Astrocyte (in vitro differentiated cells and primary cell): ENCODE measurements around the gene TRPC4. TPM values are rescaled to one million over a fixed set of nuclear protein-coding genes. Genes with fewer than 3 reads are reported as not detected.

ENCODE experiments used
- DNase-seq: peaks from one replicate; pipeline ENCODE4 v3.0.0-alpha.2; 2010; ENCODE audit warnings: low read depth
- FAIRE-seq: peaks from 2 replicates; lab custom pipeline; 2011; peaks lifted over from hg19 to GRCh38; lab: Jason Lieb, UNC
- H2AFZ ChIP-seq: 2 replicates; pipeline ENCODE4 v1.6.0; 2012; ENCODE audit warnings: low read depth, low read length, inconsistent platforms
- H3K27ac ChIP-seq: 2 replicates; pipeline ENCODE4 v1.5.1; 2011; ENCODE audit warnings: low read depth, low read length, inconsistent platforms
- H3K27me3 ChIP-seq: 2 replicates; pipeline ENCODE4 v1.6.0; 2011; ENCODE audit warnings: low read length, inconsistent platforms; ENCODE audit not compliant: insufficient read depth
- H3K36me3 ChIP-seq: 2 replicates; pipeline ENCODE4 v1.5.1; 2011; ENCODE audit warnings: low read length, inconsistent platforms; ENCODE audit not compliant: insufficient read depth
- H3K4me1 ChIP-seq: 2 replicates; pipeline ENCODE4 v1.5.1; 2011; ENCODE audit warnings: low read length, inconsistent platforms; ENCODE audit not compliant: insufficient read depth
- H3K4me2 ChIP-seq: 2 replicates; pipeline ENCODE4 v1.6.0; 2012; ENCODE audit warnings: low read length, inconsistent platforms
- H3K4me3 ChIP-seq: 2 replicates; pipeline ENCODE4 v1.5.1; 2011; ENCODE audit warnings: low read depth, mild to moderate bottlenecking, low read length, inconsistent platforms; ENCODE audit not compliant: insufficient read depth
- H3K79me2 ChIP-seq: 2 replicates; pipeline ENCODE4 v1.6.0; 2012; ENCODE audit warnings: mild to moderate bottlenecking, low read length, inconsistent platforms; ENCODE audit not compliant: insufficient read depth
- H3K9ac ChIP-seq: 2 replicates; pipeline ENCODE4 v1.6.0; 2012; ENCODE audit warnings: mild to moderate bottlenecking, low read length, inconsistent platforms
- H3K9me3 ChIP-seq: 2 replicates; pipeline ENCODE4 v1.5.1; 2012; ENCODE audit warnings: low read depth, mild to moderate bottlenecking, low read length, inconsistent platforms; ENCODE audit not compliant: insufficient read depth
- H4K20me1 ChIP-seq: 2 replicates; pipeline ENCODE4 v1.6.0; 2012; ENCODE audit warnings: low read length, inconsistent platforms; ENCODE audit not compliant: insufficient read depth
- H3K27ac Mint-ChIP-seq: one replicate; pipeline ENCODE4 v1.8.0; 2021; ENCODE audit warnings: mild to moderate bottlenecking, mixed read lengths; ENCODE audit not compliant: unreplicated experiment
- H3K27me3 Mint-ChIP-seq: one replicate; pipeline ENCODE4 v1.8.0; 2021; ENCODE audit warnings: low read depth, mixed read lengths; ENCODE audit not compliant: unreplicated experiment
- H3K36me3 Mint-ChIP-seq: one replicate; pipeline ENCODE4 v1.8.0; 2021; ENCODE audit warnings: low read depth, mixed read lengths; ENCODE audit not compliant: unreplicated experiment
- H3K4me1 Mint-ChIP-seq: one replicate; pipeline ENCODE4 v1.8.0; 2021; ENCODE audit warnings: low read depth, mixed read lengths; ENCODE audit not compliant: unreplicated experiment
- H3K4me3 Mint-ChIP-seq: one replicate; pipeline ENCODE4 v1.8.0; 2021; ENCODE audit warnings: mild to moderate bottlenecking, moderate library complexity, mixed read lengths; ENCODE audit not compliant: unreplicated experiment
- H3K9me3 Mint-ChIP-seq: one replicate; pipeline ENCODE4 v1.8.0; 2021; ENCODE audit warnings: mild to moderate bottlenecking, mixed read lengths; ENCODE audit not compliant: unreplicated experiment
- CTCF ChIP-seq: IDR thresholded peaks from 2 replicates; pipeline ENCODE4 v1.5.1; 2011; ENCODE audit warnings: low read depth, mild to moderate bottlenecking, inconsistent platforms, low read length, moderate library complexity; ENCODE audit not compliant: insufficient read depth
- EZH2 ChIP-seq: IDR thresholded peaks from 2 replicates; pipeline ENCODE4 v1.6.1; 2012; ENCODE audit warnings: mild to moderate bottlenecking, low read length, inconsistent platforms; ENCODE audit not compliant: insufficient read depth
- total RNA-seq: library from RNA; stranded (reverse); gene quantifications from 2 replicates; pipeline ENCODE4 v1.2.1, GENCODE V29; 2021

The TRPC4 gene
- total RNA-seq, 1 donor from 2014 or later: 14.4 TPM

- H3K9ac ChIP-seq: peak overlapping the region; percentile 51
- peak overlapping the region; percentile 86 for H3K27ac ChIP-seq
- TF ChIP-seq CTCF: no peak
- no peak for TF ChIP-seq EZH2
- H3K4me2 ChIP-seq: peak overlapping the region; percentile 48
- FAIRE-seq (peak; percentile 99), DNase-seq (peak; percentile 96)
- peaks cover 26% of the 10 kb centered on the region for H3K4me1 ChIP-seq
- H3K4me3 Mint-ChIP-seq: no peak overlapping the region
- H2AFZ ChIP-seq: no peak overlapping the region
- H4K20me1 ChIP-seq: no peaks in the 10 kb centered on the region
- peak overlapping the region; percentile 94 for H3K27ac Mint-ChIP-seq
- H3K79me2 ChIP-seq: no peaks in the 10 kb centered on the region
- H3K27me3 Mint-ChIP-seq: no peaks in the 10 kb centered on the region
- no peaks in the 10 kb centered on the region for H3K36me3 Mint-ChIP-seq
- no peaks in the 10 kb centered on the region for H3K27me3 ChIP-seq
- no peaks in the 10 kb centered on the region for H3K9me3 Mint-ChIP-seq
- H3K4me3 ChIP-seq: no peak overlapping the region
- H3K36me3 ChIP-seq: no peaks in the 10 kb centered on the region
- H3K9me3 ChIP-seq: no peaks in the 10 kb centered on the region
- peaks cover 42% of the 10 kb centered on the region for H3K4me1 Mint-ChIP-seq
These were observed 252.4 kb downstream of the TRPC4 start for GRCh38 chr13:37617173-37617572.

GRCh38 chr13:37616131-37616530 lies 253.4 kb downstream of the TRPC4 start:
- FAIRE-seq (peak; percentile 13), DNase-seq (peak; percentile 25)
- Histone ChIP-seq H3K9ac (no peak overlapping the region), H3K36me3 (no peaks in the 10 kb centered on the region), H3K9me3 (no peaks in the 10 kb centered on the region), H3K4me2 (no peak overlapping the region), H3K79me2 (no peaks in the 10 kb centered on the region), H3K27ac (peak overlapping the region; percentile 86), H2AFZ (no peak overlapping the region), H3K4me3 (no peak overlapping the region), H3K27me3 (no peaks in the 10 kb centered on the region), H3K4me1 (peaks cover 26% of the 10 kb centered on the region), H4K20me1 (no peaks in the 10 kb centered on the region)
- H3K4me3 Mint-ChIP-seq: no peak overlapping the region
- H3K36me3 Mint-ChIP-seq: no peaks in the 10 kb centered on the region
- no peaks in the 10 kb centered on the region for H3K9me3 Mint-ChIP-seq
- TF ChIP-seq EZH2: no peak
- TF ChIP-seq CTCF: no peak
- no peaks in the 10 kb centered on the region for H3K27me3 Mint-ChIP-seq
- H3K27ac Mint-ChIP-seq: peak overlapping the region; percentile 94
- H3K4me1 Mint-ChIP-seq: peaks cover 36% of the 10 kb centered on the region

GRCh38 chr13:37615276-37615675 lies 254.3 kb downstream of the TRPC4 start:
- H3K4me3 Mint-ChIP-seq: no peak overlapping the region
- no peaks in the 10 kb centered on the region for H3K9me3 Mint-ChIP-seq
- no peak overlapping the region for H3K4me3 ChIP-seq
- H3K27ac Mint-ChIP-seq: no peak overlapping the region
- no peaks in the 10 kb centered on the region for H3K36me3 Mint-ChIP-seq
- H3K4me1 Mint-ChIP-seq: peaks cover 36% of the 10 kb centered on the region
- TF ChIP-seq CTCF (no peak), EZH2 (no peak)
- no peaks in the 10 kb centered on the region for H3K9me3 ChIP-seq
- H4K20me1 ChIP-seq: no peaks in the 10 kb centered on the region
- H3K27ac ChIP-seq: no peak overlapping the region
- peak; percentile 25 for DNase-seq
- H2AFZ ChIP-seq: no peak overlapping the region
- no peak overlapping the region for H3K4me2 ChIP-seq
- no peaks in the 10 kb centered on the region for H3K36me3 ChIP-seq
- H3K79me2 ChIP-seq: no peaks in the 10 kb centered on the region
- no peaks in the 10 kb centered on the region for H3K27me3 ChIP-seq
- no peak for FAIRE-seq
- peaks cover 26% of the 10 kb centered on the region for H3K4me1 ChIP-seq
- no peaks in the 10 kb centered on the region for H3K27me3 Mint-ChIP-seq
- no peak overlapping the region for H3K9ac ChIP-seq
